ENCODE measurements around the gene SMURF2. TPM values are rescaled to one million over a fixed set of nuclear protein-coding genes. Genes with fewer than 3 reads are reported as not detected.

SMURF2 gene
- total and polyA plus RNA-seq, 5 donors: 4.7 to 27.2 (median 15.2) TPM

GRCh38 chr17:64653325-64653984, 8.7 kb downstream of the SMURF2 start:
- no peaks in the 10 kb centered on the region for H3K27me3 ChIP-seq (ENCODE audit: control insufficient read depth, insufficient read depth)
- peaks cover 2% of the 10 kb centered on the region for H3K4me1 ChIP-seq (ENCODE audit: control insufficient read depth, insufficient read depth, low read length)
- H3K9me3 ChIP-seq (ENCODE audit: control insufficient read depth, low read length): no peaks in the 10 kb centered on the region
- intact Hi-C loops (cut with DNase I): no loop called here
- DNase-seq (no peak), ATAC-seq (no peak)
- H3K4me3 ChIP-seq (ENCODE audit: low read length): no peak overlapping the region
- 85% methylated on average over 6 of the region's 6 CpGs for WGBS
- H3K27ac ChIP-seq (ENCODE audit: low read length): no peak overlapping the region

- Histone ChIP-seq H3K4me3 (ENCODE audit: low read length) (no peak overlapping the region), H3K9me3 (ENCODE audit: control insufficient read depth, low read length) (no peaks in the 10 kb centered on the region), H3K27me3 (ENCODE audit: control insufficient read depth, insufficient read depth) (no peaks in the 10 kb centered on the region), H3K4me1 (ENCODE audit: control insufficient read depth, insufficient read depth, low read length) (peaks cover 2% of the 10 kb centered on the region), H3K27ac (ENCODE audit: low read length) (no peak overlapping the region)
- intact Hi-C loops (cut with DNase I): no loop called here
- ATAC-seq: no peak
- no peak for DNase-seq
- WGBS: 76% methylated on average over 3 of the region's 3 CpGs
Observed at GRCh38 chr17:64651889-64652288, 10.2 kb downstream of the SMURF2 start.

- Histone ChIP-seq H3K4me3 (ENCODE audit: low read length) (no peak overlapping the region), H3K27ac (ENCODE audit: low read length) (no peak overlapping the region), H3K9me3 (ENCODE audit: control insufficient read depth, low read length) (no peaks in the 10 kb centered on the region), H3K4me1 (ENCODE audit: control insufficient read depth, insufficient read depth, low read length) (peaks cover 2% of the 10 kb centered on the region), H3K27me3 (ENCODE audit: control insufficient read depth, insufficient read depth) (no peaks in the 10 kb centered on the region)
- ATAC-seq (no peak), DNase-seq (no peak)
- 80% methylated on average over 1 of the region's 1 CpG for WGBS
- intact Hi-C loops (cut with DNase I): loop anchor here in 1 of 4 donors (5.0 kb wide), 1 partner anchor 141 kb away; the partner anchor contains the start of genes CEP95 and DDX5
Observed at GRCh38 chr17:64648234-64648633, 13.9 kb downstream of the SMURF2 start.

GRCh38 chr17:64647817-64648216, 14.3 kb downstream of the SMURF2 start:
- 94% methylated on average over 1 of the region's 1 CpG for WGBS

GRCh38 chr17:64639516-64639915, 22.6 kb downstream of the SMURF2 start:
- ATAC-seq: no peak
- 93% methylated on average over 4 of the region's 4 CpGs for WGBS
- Histone ChIP-seq H3K4me3 (ENCODE audit: low read length) (no peak overlapping the region), H3K27me3 (ENCODE audit: control insufficient read depth, insufficient read depth) (no peaks in the 10 kb centered on the region), H3K9me3 (ENCODE audit: control insufficient read depth, low read length) (no peaks in the 10 kb centered on the region), H3K27ac (ENCODE audit: low read length) (no peak overlapping the region), H3K4me1 (ENCODE audit: control insufficient read depth, insufficient read depth, low read length) (peaks cover 8% of the 10 kb centered on the region)
- DNase-seq: no peak
- intact Hi-C loops (cut with DNase I): no loop called here

More at GRCh38 chr17:64647817-64648216, 14.3 kb downstream of the SMURF2 start:
- Histone ChIP-seq H3K4me1 (ENCODE audit: control insufficient read depth, insufficient read depth, low read length) (peaks cover 2% of the 10 kb centered on the region), H3K27ac (ENCODE audit: low read length) (no peak overlapping the region), H3K9me3 (ENCODE audit: control insufficient read depth, low read length) (no peaks in the 10 kb centered on the region), H3K4me3 (ENCODE audit: low read length) (no peak overlapping the region), H3K27me3 (ENCODE audit: control insufficient read depth, insufficient read depth) (no peaks in the 10 kb centered on the region)
- intact Hi-C loops (cut with DNase I): loop anchor here in 1 of 4 donors (5.0 kb wide), 1 partner anchor 141 kb away; the partner anchor contains the start of genes CEP95 and DDX5
- DNase-seq (no peak), ATAC-seq (no peak)

- no peak overlapping the region for H3K27ac ChIP-seq (ENCODE audit: low read length)
- peaks cover 8% of the 10 kb centered on the region for H3K4me1 ChIP-seq (ENCODE audit: control insufficient read depth, insufficient read depth, low read length)
- H3K9me3 ChIP-seq (ENCODE audit: control insufficient read depth, low read length): no peaks in the 10 kb centered on the region
- intact Hi-C loops (cut with DNase I): no loop called here
- H3K27me3 ChIP-seq (ENCODE audit: control insufficient read depth, insufficient read depth): no peaks in the 10 kb centered on the region
- no peak overlapping the region for H3K4me3 ChIP-seq (ENCODE audit: low read length)
- DNase-seq (no peak), ATAC-seq (no peak)
- 73% methylated on average over 2 of the region's 2 CpGs for WGBS
Observed at GRCh38 chr17:64638552-64639203, 23.4 kb downstream of the SMURF2 start.

- Histone ChIP-seq H3K27me3 (ENCODE audit: control insufficient read depth, insufficient read depth) (no peaks in the 10 kb centered on the region), H3K4me1 (ENCODE audit: control insufficient read depth, insufficient read depth, low read length) (no peaks in the 10 kb centered on the region), H3K4me3 (ENCODE audit: low read length) (no peak overlapping the region), H3K27ac (ENCODE audit: low read length) (no peak overlapping the region), H3K9me3 (ENCODE audit: control insufficient read depth, low read length) (no peaks in the 10 kb centered on the region)
- no peak for ATAC-seq
- intact Hi-C loops (cut with DNase I): no loop called here
- 59% methylated on average over 1 of the region's 1 CpG for WGBS
- no peak for DNase-seq
Observed at GRCh38 chr17:64635647-64636305, 26.3 kb downstream of the SMURF2 start.

GRCh38 chr17:64634218-64634617, 27.9 kb downstream of the SMURF2 start:
- Histone ChIP-seq H3K4me3 (ENCODE audit: low read length) (no peak overlapping the region), H3K27ac (ENCODE audit: low read length) (no peak overlapping the region), H3K9me3 (ENCODE audit: control insufficient read depth, low read length) (no peaks in the 10 kb centered on the region), H3K27me3 (ENCODE audit: control insufficient read depth, insufficient read depth) (no peaks in the 10 kb centered on the region), H3K4me1 (ENCODE audit: control insufficient read depth, insufficient read depth, low read length) (no peaks in the 10 kb centered on the region)
- DNase-seq: no peak
- WGBS: 97% methylated on average over 1 of the region's 1 CpG
- no peak for ATAC-seq
- intact Hi-C loops (cut with DNase I): no loop called here

- intact Hi-C loops (cut with DNase I): no loop called here
- no peak overlapping the region for H3K4me3 ChIP-seq (ENCODE audit: low read length)
- 70% methylated on average over 2 of the region's 2 CpGs for WGBS
- H3K27me3 ChIP-seq (ENCODE audit: control insufficient read depth, insufficient read depth): no peaks in the 10 kb centered on the region
- DNase-seq (no peak), ATAC-seq (no peak)
- H3K27ac ChIP-seq (ENCODE audit: low read length): no peak overlapping the region
- H3K9me3 ChIP-seq (ENCODE audit: control insufficient read depth, low read length): no peaks in the 10 kb centered on the region
- H3K4me1 ChIP-seq (ENCODE audit: control insufficient read depth, insufficient read depth, low read length): peaks cover 4% of the 10 kb centered on the region
Observed at GRCh38 chr17:64632606-64633005, 29.5 kb downstream of the SMURF2 start.

- DNase-seq (no peak), ATAC-seq (no peak)
- Histone ChIP-seq H3K4me1 (ENCODE audit: control insufficient read depth, insufficient read depth, low read length) (peaks cover 4% of the 10 kb centered on the region), H3K9me3 (ENCODE audit: control insufficient read depth, low read length) (no peaks in the 10 kb centered on the region), H3K4me3 (ENCODE audit: low read length) (no peak overlapping the region), H3K27me3 (ENCODE audit: control insufficient read depth, insufficient read depth) (no peaks in the 10 kb centered on the region), H3K27ac (ENCODE audit: low read length) (no peak overlapping the region)
- WGBS: 71% methylated on average over 3 of the region's 3 CpGs
- intact Hi-C loops (cut with DNase I): no loop called here
Observed at GRCh38 chr17:64632194-64632593, 29.9 kb downstream of the SMURF2 start.

Measured in right cardiac atrium (tissue), 5 donors.